ENCODE results near the gene CTNND2.

GRCh38 chr5:11411621-11412020 is 492.6 kb downstream of the CTNND2 start:
- TF ChIP-seq CTCF (IDR thresholded peaks at IDR 0.05), result no peak
- TF ChIP-seq POLR2AphosphoS5 (IDR thresholded peaks at IDR 0.05), result no peak
